SK-N-SH (cell line): Measurements from ENCODE around the gene TBC1D16. TPM values are rescaled to one million over a fixed set of nuclear protein-coding genes. Genes with fewer than 3 reads are reported as not detected.

Experiments
- CTCF ChIA-PET: fragments of 300-600, 350-600 bp; formaldehyde crosslinking; extraction: SDS; loops from one replicate; lab custom pipeline; 2021; lab: Yijun Ruan, JAX
- POLR2A ChIA-PET: fragments of 350-600 bp; sonication (Branson Sonifier 250); formaldehyde crosslinking; extraction: SDS; loops from one replicate; lab custom pipeline; 2020; ENCODE audit warnings: antibody characterized with exemption, inconsistent platforms; lab: Yijun Ruan, JAX
- DNase-seq: peaks from one replicate; pipeline ENCODE4 v3.0.0; 2012
- H2AFZ ChIP-seq: fragments of 200-600 bp; sonication (generic); 2 replicates; pipeline ENCODE4 v1.8.1; 2016; ENCODE audit warnings: antibody characterized with exemption, mild to moderate bottlenecking, low read depth
- H3F3A ChIP-seq: fragments of 200-600 bp; sonication (generic); replicated peaks from 2 replicates; pipeline ENCODE3; 2016; ENCODE audit warnings: antibody characterized with exemption, mild to moderate bottlenecking; ENCODE audit not compliant: insufficient read depth
- H3K27ac ChIP-seq, 2 experiments: fragments of 200-500 bp in 1 of 2; fragments of 200-600 bp in 1 of 2; sonication (Bioruptor generic) in 1 of 2; sonication (generic), shearing (Covaris generic) in 1 of 2; 2 replicates each; pipeline versions ENCODE4 v1.5.1 to v1.6.1; 2014 to 2016; ENCODE audit warnings: low read depth in 2 of 2, inconsistent platforms in 1 of 2, low read length in 1 of 2, mild to moderate bottlenecking in 1 of 2, mixed read lengths in 1 of 2
- H3K27me3 ChIP-seq: fragments of 200-600 bp; sonication (generic), shearing (Covaris generic); 2 replicates; pipeline ENCODE4 v1.6.1; 2016; ENCODE audit warnings: mixed run types; ENCODE audit not compliant: insufficient read depth
- H3K36me3 ChIP-seq, 2 experiments: fragments of 200-500 bp in 1 of 2; fragments of 200-600 bp in 1 of 2; sonication (Bioruptor generic) in 1 of 2; sonication (generic) in 1 of 2; replicated peaks in 1 of 2; 2 replicates each; pipeline versions ENCODE3 to v1.5.1; 2014 to 2016; ENCODE audit warnings: low read length in 1 of 2, mild to moderate bottlenecking in 1 of 2; ENCODE audit not compliant: insufficient read depth in 2 of 2, control insufficient read depth in 1 of 2
- H3K4me1 ChIP-seq, 2 experiments: fragments of 200-500 bp in 1 of 2; fragments of 200-600 bp in 1 of 2; sonication (Bioruptor generic) in 1 of 2; sonication (generic), shearing (Covaris generic) in 1 of 2; 2 replicates each; pipeline versions ENCODE4 v1.5.1 to v1.6.1; 2014 to 2016; ENCODE audit warnings: low read depth in 1 of 2, low read length in 1 of 2, mixed run types in 1 of 2; ENCODE audit not compliant: insufficient read depth in 2 of 2, control insufficient read depth in 1 of 2
- H3K4me2 ChIP-seq: fragments of 200-600 bp; sonication (generic), shearing (Covaris generic); 2 replicates; pipeline ENCODE4 v1.6.1; 2017; ENCODE audit warnings: mixed run types
- H3K4me3 ChIP-seq, 2 experiments: fragments of 200-500 bp in 1 of 2; fragments of 200-600 bp in 1 of 2; sonication (Bioruptor generic) in 1 of 2; sonication (generic), shearing (Covaris generic) in 1 of 2; 2 replicates each; pipeline versions ENCODE4 v1.5.1 to v1.8.1; 2014 to 2016; ENCODE audit warnings: low read depth in 2 of 2, inconsistent platforms in 1 of 2, low read length in 1 of 2, mild to moderate bottlenecking in 1 of 2, mixed read lengths in 1 of 2, moderate library complexity in 1 of 2
- H3K79me2 ChIP-seq: fragments of 200-600 bp; sonication (generic); 2 replicates; pipeline ENCODE4 v1.8.1; 2017; ENCODE audit warnings: mild to moderate bottlenecking; ENCODE audit not compliant: insufficient read depth
- H3K9ac ChIP-seq: fragments of 200-600 bp; sonication (generic); 2 replicates; pipeline ENCODE4 v1.6.1; 2017; ENCODE audit warnings: mixed run types
- H3K9me2 ChIP-seq: fragments of 200-600 bp; sonication (generic); 2 replicates; pipeline ENCODE4 v1.6.1; 2017; ENCODE audit warnings: mixed run types
- H3K9me3 ChIP-seq: fragments of 200-600 bp; sonication (generic); 2 replicates; pipeline ENCODE4 v1.6.1; 2017; ENCODE audit warnings: mixed run types, mild to moderate bottlenecking, moderate library complexity
- H4K20me1 ChIP-seq: fragments of 200-600 bp; sonication (generic); 2 replicates; pipeline ENCODE4 v1.6.1; 2017; ENCODE audit warnings: mild to moderate bottlenecking, mixed run types; ENCODE audit not compliant: insufficient read depth
- CHD2 ChIP-seq: fragments of 150-350 bp; IDR thresholded peaks from 2 replicates; pipeline ENCODE4 v1.6.1; 2018; ENCODE audit warnings: low read length; ENCODE audit not compliant: partially characterized antibody
- CTCF ChIP-seq: fragments of 200-600 bp; sonication (generic); IDR thresholded peaks from 2 replicates; pipeline ENCODE4 v1.6.1; 2017; ENCODE audit warnings: antibody characterized with exemption, mild to moderate bottlenecking, moderate library complexity
- EP300 ChIP-seq, 2 experiments: IDR thresholded peaks; 2 replicates each; pipeline versions ENCODE4 v1.4.0 to v1.6.1; 2012; ENCODE audit warnings: borderline replicate concordance in 1 of 2, low read depth in 1 of 2, low read length in 1 of 2
- FOSL2 ChIP-seq: IDR thresholded peaks from 2 replicates; pipeline ENCODE4 v1.4.0; 2012; ENCODE audit warnings: low read depth, mild to moderate bottlenecking, moderate library complexity, borderline replicate concordance
- FOXM1 ChIP-seq: IDR thresholded peaks from 2 replicates; pipeline ENCODE4 v1.4.0; 2012; ENCODE audit warnings: low read depth, mild to moderate bottlenecking
- GABPA ChIP-seq: IDR thresholded peaks from 2 replicates; pipeline ENCODE4 v1.4.0; 2012; ENCODE audit warnings: low read depth, mild to moderate bottlenecking
- IRF3 ChIP-seq: fragments of 150-350 bp; IDR thresholded peaks from 2 replicates; pipeline ENCODE4 v1.6.1; 2016; ENCODE audit warnings: mild to moderate bottlenecking, low read depth, low read length
- MXI1 ChIP-seq: IDR thresholded peaks from 2 replicates; pipeline ENCODE4 v1.6.1; 2012; ENCODE audit warnings: mild to moderate bottlenecking, low read depth, low read length, improper control_type of control experiment
- NRF1 ChIP-seq: IDR thresholded peaks from 2 replicates; pipeline ENCODE4 v1.6.1; 2012; ENCODE audit warnings: low read depth, mild to moderate bottlenecking, low read length
- PBX3 ChIP-seq: IDR thresholded peaks from 2 replicates; pipeline ENCODE4; 2012
- RFX5 ChIP-seq: IDR thresholded peaks from 2 replicates; pipeline ENCODE4 v1.6.1; 2012; ENCODE audit warnings: mild to moderate bottlenecking, improper control_type of control experiment, low read length
- SMC3 ChIP-seq: IDR thresholded peaks from 2 replicates; pipeline ENCODE4 v1.6.1; 2012; ENCODE audit warnings: low read depth, low read length, improper control_type of control experiment
- TAF1 ChIP-seq: IDR thresholded peaks from 2 replicates; pipeline ENCODE4 v1.6.1; 2012; ENCODE audit warnings: low read depth, mild to moderate bottlenecking, low read length, moderate library complexity, borderline replicate concordance
- USF2 ChIP-seq: fragments of 150-350 bp; IDR thresholded peaks from 2 replicates; pipeline ENCODE4 v1.6.1; 2017; ENCODE audit warnings: antibody characterized with exemption, low read length, low read depth, borderline replicate concordance
- YY1 ChIP-seq: IDR thresholded peaks from 2 replicates; pipeline ENCODE4 v1.4.0; 2012; ENCODE audit warnings: low read depth, mild to moderate bottlenecking
- WGBS: methylation state at CpG from one replicate; pipeline ENCODE4 v1.1.6; 2017; ENCODE audit warnings: low lambda C conversion rate; 5-methylcytosine and 5-hydroxymethylcytosine counted together
- polyA plus RNA-seq, 3 experiments: library from polyadenylated mRNA; depleted of rRNA; stranded (reverse); fragments of >200 nt; gene quantifications; 2 replicates each; pipeline ENCODE4 v1.2.3, GENCODE V29; 2012

TBC1D16 gene
- polyA plus RNA-seq, 1 of the 3 experiments (the other 2 are of a cell fraction): 14.5 TPM

GRCh38 chr17:80003969-80004368 lies 31.7 kb downstream of the TBC1D16 start (continued):
- TF ChIP-seq USF2 (no peak), NRF1 (no peak)

- no peak for DNase-seq
- no peak overlapping the region for H3K27ac ChIP-seq
- H3K4me2 ChIP-seq: no peak overlapping the region
- H2AFZ ChIP-seq: no peak overlapping the region
- no peak overlapping the region for H3K4me3 ChIP-seq
- TF ChIP-seq RFX5 (no peak), GABPA (no peak), PBX3 (no peak), IRF3 (no peak), FOXM1 (no peak), SMC3 (no peak), FOSL2 (no peak), CTCF (no peak), EP300 (IDR thresholded peaks at IDR 0.05; ENCODE audit: borderline replicate concordance in 1 of 2, low read depth in 1 of 2, low read length in 1 of 2) (no peak), USF2 (no peak), MXI1 (no peak), YY1 (no peak), TAF1 (no peak), CHD2 (no peak), NRF1 (no peak)
- TF ChIP-seq, all 33 proteins: peak for 0
- CTCF ChIA-PET: interaction anchor here (1.4 to 12.1 kb wide), 6 partner anchors 13 to 295 kb away, joined by 3 to 209 read pairs (median 26); no protein-coding TSS in a partner anchor
- peaks cover 24% of the 10 kb centered on the region for H4K20me1 ChIP-seq
- H3F3A ChIP-seq: no peaks in the 10 kb centered on the region
- H3K9me2 ChIP-seq: no peaks in the 10 kb centered on the region
- no peaks in the 10 kb centered on the region for H3K9me3 ChIP-seq
- WGBS: 96% methylated on average over 27 of the region's 30 CpGs
- peaks cover 11% of the 10 kb centered on the region; the same call in 1 of the 2 replicates for H3K79me2 ChIP-seq
- no peaks in the 10 kb centered on the region for H3K27me3 ChIP-seq
- H3K4me1 ChIP-seq: peaks cover 0 to 2% of the 10 kb centered on the region in 2 experiments; a peak in 1 of 4 replicates
- POLR2A ChIA-PET: no interaction called here
- peaks cover 6 to 8% of the 10 kb centered on the region in 2 experiments for H3K36me3 ChIP-seq
- H3K9ac ChIP-seq: no peak overlapping the region
Observed at GRCh38 chr17:80002690-80003490, 32.8 kb downstream of the TBC1D16 start.
